H1 (cell line): ENCODE results near the gene VSIG10. TPM values are rescaled to one million over a fixed set of nuclear protein-coding genes. Genes with fewer than 3 reads are reported as not detected.

Experiments used
- CTCF ChIA-PET: fragments of 300-600 bp; sonication (Branson Sonifier 250); formaldehyde crosslinking; loops from one replicate; lab custom pipeline; 2021; ENCODE audit not compliant: partially characterized antibody; lab: Charles Lee
- POLR2A ChIA-PET: fragments of 300-600 bp; sonication (Branson Sonifier 250); formaldehyde crosslinking; loops from one replicate; lab custom pipeline; 2021; ENCODE audit warnings: inconsistent platforms; ENCODE audit not compliant: partially characterized antibody; lab: Charles Lee
- DNase-seq, 2 experiments: peaks; one replicate each; pipeline versions ENCODE4 v3.0.0 to v3.0.0-alpha.2; 2010 to 2022; ENCODE audit warnings: low spot score in 2 of 2, low read depth in 1 of 2, mixed read lengths in 1 of 2
- FAIRE-seq: peaks from 2 replicates; lab custom pipeline; 2011; peaks lifted over from hg19 to GRCh38; lab: Jason Lieb, UNC
- H2AFZ ChIP-seq: 2 replicates; pipeline ENCODE4 v1.8.1; 2012; ENCODE audit warnings: low read length, inconsistent platforms
- H2AK5ac ChIP-seq: 2 replicates; pipeline ENCODE4 v1.6.1; 2013; ENCODE audit warnings: low read depth, low read length
- H2BK120ac ChIP-seq: replicated peaks from 2 replicates; pipeline ENCODE3; 2013; ENCODE audit warnings: low read depth, low read length, inconsistent platforms
- H2BK12ac ChIP-seq: 2 replicates; pipeline ENCODE4 v1.6.1; 2013; ENCODE audit warnings: low read depth, low read length
- H2BK15ac ChIP-seq: 2 replicates; pipeline ENCODE4 v1.6.1; 2013; ENCODE audit warnings: low read length
- H2BK20ac ChIP-seq: 2 replicates; pipeline ENCODE4 v1.6.1; 2013; ENCODE audit warnings: low read length
- H2BK5ac ChIP-seq: 2 replicates; pipeline ENCODE4 v1.6.1; 2013; ENCODE audit warnings: low read depth, low read length
- H3K14ac ChIP-seq: 2 replicates; pipeline ENCODE4 v1.6.1; 2013; ENCODE audit warnings: inconsistent platforms; ENCODE audit not compliant: insufficient read length
- H3K18ac ChIP-seq: 2 replicates; pipeline ENCODE4 v1.6.1; 2013; ENCODE audit warnings: low read length; ENCODE audit errors: extremely low read depth
- H3K23ac ChIP-seq: 2 replicates; pipeline ENCODE4 v1.6.1; 2013; ENCODE audit warnings: inconsistent platforms; ENCODE audit not compliant: insufficient read length
- H3K23me2 ChIP-seq: 2 replicates; pipeline ENCODE4 v1.6.1; 2013; ENCODE audit warnings: low read depth, low read length
- H3K27ac ChIP-seq: 2 replicates; pipeline ENCODE4 v1.6.1; 2011; ENCODE audit warnings: low read depth, low read length, inconsistent platforms
- H3K27me3 ChIP-seq, 4 experiments: replicated peaks in 1 of 4; 1 replicate in 1 of 4; 2 replicates in 3 of 4; pipeline versions ENCODE4 v1.6.1 to v1.8.1; 2011 to 2013; ENCODE audit warnings: low read length in 3 of 4, mild to moderate bottlenecking in 3 of 4, inconsistent platforms in 2 of 4, mixed read lengths in 2 of 4, moderate library complexity in 1 of 4; ENCODE audit not compliant: control insufficient read depth in 3 of 4, insufficient read depth in 3 of 4; ENCODE audit errors: extremely low read depth in 1 of 4
- H3K36me3 ChIP-seq, 4 experiments: 2 replicates each; pipeline versions ENCODE4 v1.6.1 to v1.8.1; 2011 to 2013; ENCODE audit warnings: mild to moderate bottlenecking in 4 of 4, low read length in 3 of 4, moderate library complexity in 2 of 4, control low read depth in 1 of 4, inconsistent platforms in 1 of 4; ENCODE audit not compliant: insufficient read depth in 4 of 4, control insufficient read depth in 2 of 4
- H3K4ac ChIP-seq: replicated peaks from 2 replicates; pipeline ENCODE3; 2013; ENCODE audit warnings: low read length, low read depth, mixed read lengths, inconsistent platforms; ENCODE audit not compliant: insufficient read length
- H3K4me1 ChIP-seq, 4 experiments: replicated peaks in 1 of 4; 1 replicate in 1 of 4; 2 replicates in 3 of 4; pipeline versions ENCODE4 v1.6.1 to v1.8.1; 2011 to 2013; ENCODE audit warnings: low read length in 3 of 4, inconsistent platforms in 2 of 4, mixed read lengths in 1 of 4; ENCODE audit not compliant: insufficient read depth in 4 of 4, control insufficient read depth in 3 of 4
- H3K4me2 ChIP-seq, 2 experiments: 2 replicates each; pipeline versions ENCODE4 v1.6.1 to v1.8.1; 2011 to 2013; ENCODE audit warnings: low read depth in 2 of 2, low read length in 2 of 2, control low read depth in 1 of 2, inconsistent platforms in 1 of 2, mild to moderate bottlenecking in 1 of 2; ENCODE audit not compliant: insufficient read depth in 1 of 2
- H3K4me3 ChIP-seq, 4 experiments: fragments of 200-600, 300-600 bp in 1 of 4; sonication (generic), shearing (Covaris generic), sonication (Bioruptor Twin) in 1 of 4; 2 replicates each; pipeline versions ENCODE4 v1.5.1 to v1.8.1; 2011 to 2016; ENCODE audit warnings: low read length in 4 of 4, low read depth in 3 of 4, control low read depth in 2 of 4, inconsistent platforms in 2 of 4, mild to moderate bottlenecking in 2 of 4, mixed read lengths in 1 of 4, moderate library complexity in 1 of 4; ENCODE audit not compliant: insufficient read depth in 2 of 4; ENCODE audit errors: extremely low read depth in 1 of 4
- H3K56ac ChIP-seq: replicated peaks from 2 replicates; pipeline ENCODE3; 2013; ENCODE audit warnings: low read depth, mild to moderate bottlenecking, mixed read lengths, low read length, inconsistent platforms; ENCODE audit not compliant: insufficient read length
- H3K79me1 ChIP-seq: 2 replicates; pipeline ENCODE4 v1.6.1; 2013; ENCODE audit warnings: low read depth, low read length, control low read depth
- H3K79me2 ChIP-seq, 2 experiments: 2 replicates each; pipeline versions ENCODE4 v1.6.1 to v1.8.1; 2012 to 2013; ENCODE audit warnings: low read length in 2 of 2, mild to moderate bottlenecking in 2 of 2, inconsistent platforms in 1 of 2; ENCODE audit not compliant: insufficient read depth in 2 of 2, control insufficient read depth in 1 of 2
- H3K9ac ChIP-seq, 4 experiments: replicated peaks in 1 of 4; 1 replicate in 1 of 4; 2 replicates in 3 of 4; pipeline versions ENCODE4 v1.6.1 to v1.8.1; 2011 to 2013; ENCODE audit warnings: low read depth in 3 of 4, low read length in 3 of 4, control low read depth in 2 of 4, mild to moderate bottlenecking in 2 of 4, moderate library complexity in 2 of 4, inconsistent platforms in 1 of 4; ENCODE audit errors: extremely low read depth in 1 of 4
- H3K9me3 ChIP-seq, 2 experiments: 2 replicates each; pipeline versions ENCODE4 v1.6.1 to v1.8.1; 2012 to 2013; ENCODE audit warnings: mild to moderate bottlenecking in 2 of 2, moderate library complexity in 2 of 2, control low read depth in 1 of 2, inconsistent platforms in 1 of 2, low read depth in 1 of 2, low read length in 1 of 2, mixed read lengths in 1 of 2; ENCODE audit not compliant: insufficient read depth in 2 of 2
- H4K20me1 ChIP-seq, 2 experiments: replicated peaks in 1 of 2; 2 replicates each; pipeline versions ENCODE3 to v1.8.1; 2011 to 2013; ENCODE audit warnings: inconsistent platforms in 2 of 2, low read length in 2 of 2, mild to moderate bottlenecking in 1 of 2; ENCODE audit not compliant: insufficient read depth in 2 of 2, control insufficient read depth in 1 of 2
- H4K5ac ChIP-seq: 2 replicates; pipeline ENCODE4 v1.6.1; 2013; ENCODE audit warnings: low read length, low read depth, mixed read lengths, inconsistent platforms; ENCODE audit not compliant: insufficient read length
- H4K8ac ChIP-seq: 2 replicates; pipeline ENCODE4 v1.8.0; 2013; ENCODE audit warnings: mild to moderate bottlenecking, moderate library complexity, low read length, inconsistent platforms; ENCODE audit not compliant: insufficient read depth; ENCODE audit errors: extremely low read depth
- H4K91ac ChIP-seq: replicated peaks from 2 replicates; pipeline ENCODE3; 2013; ENCODE audit warnings: low read length, mixed read lengths, inconsistent platforms; ENCODE audit not compliant: insufficient read length
- EGR1 ChIP-seq: IDR thresholded peaks from 2 replicates; pipeline ENCODE4 v1.6.1; 2011; ENCODE audit warnings: low read depth, low read length, borderline replicate concordance
- EP300 ChIP-seq, 2 experiments: IDR thresholded peaks; 1 replicate in 1 of 2; 2 replicates in 1 of 2; pipeline ENCODE4 v1.6.1; 2011 to 2012; ENCODE audit warnings: low read depth in 2 of 2, low read length in 2 of 2, mild to moderate bottlenecking in 2 of 2, borderline replicate concordance in 1 of 2, inconsistent platforms in 1 of 2, moderate library complexity in 1 of 2
- HDAC2 ChIP-seq, 2 experiments: fragments of 300-600 bp in 1 of 2; sonication (generic) in 1 of 2; IDR thresholded peaks; 2 replicates each; pipeline ENCODE4 v1.6.1; 2011 to 2012; ENCODE audit warnings: low read depth in 2 of 2, low read length in 2 of 2, mild to moderate bottlenecking in 2 of 2, moderate library complexity in 2 of 2, borderline replicate concordance in 1 of 2, inconsistent platforms in 1 of 2
- POLR2A ChIP-seq, 2 experiments: IDR thresholded peaks; 1 replicate in 1 of 2; 2 replicates in 1 of 2; pipeline ENCODE4 v1.6.1; 2011; ENCODE audit warnings: low read depth in 2 of 2, low read length in 2 of 2, mild to moderate bottlenecking in 2 of 2; ENCODE audit errors: control extremely low read depth in 1 of 2
- POLR2AphosphoS5 ChIP-seq: IDR thresholded peaks from 2 replicates; pipeline ENCODE4 v1.6.1; 2011; ENCODE audit warnings: low read depth, low read length
- SAP30 ChIP-seq: fragments of 300-600 bp; sonication (generic); IDR thresholded peaks from 2 replicates; pipeline ENCODE4 v1.7.1; 2012; ENCODE audit warnings: low read length, moderate library complexity, mild to moderate bottlenecking, inconsistent platforms; ENCODE audit not compliant: insufficient read depth, insufficient replicate concordance
- TAF1 ChIP-seq: IDR thresholded peaks from 2 replicates; pipeline ENCODE4 v1.6.1; 2011; ENCODE audit warnings: mild to moderate bottlenecking, low read depth, low read length
- TAF7 ChIP-seq: optimal IDR thresholded peaks from 2 replicates; pipeline ENCODE3; 2011; ENCODE audit warnings: low read depth, mild to moderate bottlenecking, inconsistent platforms, low read length, moderate library complexity, borderline replicate concordance
- WGBS, 2 experiments: shearing (Covaris generic) in 1 of 2; methylation state at CpG; one replicate each; pipeline versions ENCODE4 v1.1.6 to v1.1.7; 2013 to 2015; ENCODE audit warnings: low lambda C conversion rate in 2 of 2, mixed read lengths in 2 of 2, inconsistent platforms in 1 of 2, low coverage in 1 of 2, missing lambda C conversion rate in 1 of 2; ENCODE audit not compliant: insufficient replicate concordance in 2 of 2, insufficient coverage in 1 of 2, insufficient read length in 1 of 2; ENCODE audit errors: extremely low coverage in 1 of 2, missing lambda C conversion rate in 1 of 2; 5-methylcytosine and 5-hydroxymethylcytosine counted together
- polyA plus RNA-seq, 7 experiments: library from polyadenylated mRNA; depleted of rRNA in 3 of 7; stranded (reverse) in 5 of 7; unstranded in 2 of 7; fragments of >200 nt in 5 of 7; fragments of 200-250 nt in 2 of 7; gene quantifications; 1 replicate in 5 of 7; 2 replicates in 1 of 7; 4 replicates in 1 of 7; pipeline versions ENCODE4 v1.2.1 to v1.2.3, GENCODE V29; 2011 to 2013; ENCODE audit warnings: missing spikeins in 2 of 7, mixed read lengths in 2 of 7
- total RNA-seq: library from RNA; stranded (reverse); fragmentation: NEBNext Ultra II Directional; extraction: Animal tissue kit (Norgen Biotek cat#: 25700); gene quantifications from 2 replicates; pipeline ENCODE4 v1.2.1, GENCODE V29; 2021
- TF ChIP-seq, protein P1 (sequence below): IDR thresholded peaks from 2 replicates; pipeline ENCODE4 v1.6.1; 2012; ENCODE audit warnings: inconsistent platforms

Gene VSIG10
- total and polyA plus RNA-seq, 2 of the 8 experiments (the other 6 are each of a cell fraction or from before 2014, with no cell fraction given) = 34.4 to 93.6 TPM

DNA sequence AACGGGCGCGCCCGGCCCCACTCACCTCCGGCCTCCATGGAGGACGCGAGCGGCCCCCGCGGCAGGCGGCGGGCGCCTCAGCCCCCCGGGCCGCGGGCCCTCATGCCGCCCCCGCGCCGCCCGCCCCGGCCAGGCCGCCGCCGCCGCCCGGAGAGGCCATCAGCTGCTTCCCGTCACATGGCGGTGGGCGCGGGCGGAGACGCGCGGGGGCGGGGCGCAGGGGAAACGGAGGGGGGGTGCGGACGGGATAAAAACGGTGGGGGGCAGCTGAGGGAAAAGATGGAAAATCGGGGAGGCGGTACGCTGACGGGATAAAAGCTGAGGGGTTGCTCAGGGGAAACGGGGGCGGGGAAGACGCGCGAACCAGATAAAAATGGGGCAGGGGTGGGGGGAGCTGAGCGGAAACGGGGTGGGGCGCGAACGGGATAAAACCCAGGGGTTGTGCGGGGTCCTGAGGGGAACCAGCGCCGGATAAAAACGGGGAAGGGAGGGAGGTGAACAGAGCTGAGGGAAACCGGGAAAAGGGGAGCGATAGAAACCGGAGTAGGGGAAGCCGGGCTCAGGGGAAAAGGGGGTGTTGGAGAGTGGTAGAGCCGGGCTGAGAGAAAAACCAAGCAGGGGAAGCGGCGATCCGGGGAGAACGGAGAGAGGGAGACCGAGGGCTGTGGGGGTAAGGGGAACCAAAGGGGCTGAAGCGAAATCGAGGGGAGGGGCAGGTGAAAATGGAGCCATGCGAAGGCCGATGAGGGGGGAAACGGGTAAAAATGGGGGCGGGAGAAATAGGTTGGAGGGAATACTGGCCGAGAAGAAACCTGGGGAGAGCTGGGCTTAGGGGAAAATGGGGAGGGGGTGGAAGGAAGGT is 42.6 kb downstream of the VSIG10 start, which contains the start of gene WSB2:
Gene WSB2 (minus strand): TSS at position 169 of the 862 bp plus-strand sequence. CDS start 131 bp downstream, at position 38.
- H3K18ac ChIP-seq = peak within 1 kb of the TSS; percentile 97
- peak within 1 kb of the TSS; percentile 87 to 93 (median 91) for H3K4me3 ChIP-seq
- peaks cover 8% of the 10 kb centered on the region for H3K79me1 ChIP-seq
- CTCF ChIA-PET = interaction anchor here (0.6 to 0.7 kb wide), 2 partner anchors 202 to 1261 kb away, joined by 3 read pairs; no protein-coding TSS in a partner anchor
- peak within 1 kb of the TSS; percentile 84 to 93 (median 85) for H3K9ac ChIP-seq
- DNase-seq (peak in 1 of 2 experiments; percentile 70), FAIRE-seq (no peak)
- WGBS, 2 experiments = 0% methylated on average over 4 of the region's 76 CpGs; no CpG with 5 or more reads in 1 of the 2 experiments
- H3K23me2 ChIP-seq = peaks cover 7% of the 10 kb centered on the region; the same call in 1 of the 2 replicates
- H3K9me3 ChIP-seq = no peaks in the 10 kb centered on the region
- H3K27me3 ChIP-seq = no peaks in the 10 kb centered on the region
- H3K4me2 ChIP-seq = peak within 1 kb of the TSS; percentile 85 to 98
- H3K4ac ChIP-seq = peak within 1 kb of the TSS; percentile 94
- 0 out of 2 replicates have a peak within 1 kb of the TSS, but pooled peaks have one; percentile 72 for H2BK15ac ChIP-seq
- peaks cover 0 to 34% of the 10 kb centered on the region in 2 experiments; a peak in 2 of 4 replicates for H3K79me2 ChIP-seq
- H2BK20ac ChIP-seq = peak within 1 kb of the TSS; percentile 48; the same call in 1 of the 2 replicates
- peaks cover 0 to 2% of the 10 kb centered on the region in 2 experiments for H4K20me1 ChIP-seq
- H3K27ac ChIP-seq = peak within 1 kb of the TSS; percentile 85
- peak within 1 kb of the TSS; percentile 97 for H2BK5ac ChIP-seq
- no peak within 1 kb of the TSS for H3K14ac ChIP-seq
- H3K4me1 ChIP-seq = peaks cover 3 to 10% (median 7%) of the 10 kb centered on the region in 4 experiments; a peak in 6 of 7 replicates
- H3K23ac ChIP-seq = no peak within 1 kb of the TSS
- H4K91ac ChIP-seq = peak within 1 kb of the TSS; percentile 97
- no peak within 1 kb of the TSS; the same call in 1 of the 2 replicates for H2AK5ac ChIP-seq
- peak within 1 kb of the TSS; percentile 66 for H4K8ac ChIP-seq
- POLR2A ChIA-PET = interaction anchor here (0.6 to 12.8 kb wide), 15 partner anchors 10 to 185 kb away, joined by 3 to 106 read pairs (median 5); partner anchors contain the start of genes PEBP1, RFC5 and VSIG10
- H2BK12ac ChIP-seq = peak within 1 kb of the TSS; percentile 39; the same call in 1 of the 2 replicates
- H3K36me3 ChIP-seq = peaks cover 0 to 13% (median 2%) of the 10 kb centered on the region in 4 experiments; a peak in 2 of 8 replicates
- peak within 1 kb of the TSS; percentile 98 for H3K56ac ChIP-seq
- H2AFZ ChIP-seq = no peak within 1 kb of the TSS
- peak within 1 kb of the TSS; percentile 49 for H2BK120ac ChIP-seq
- H4K5ac ChIP-seq = peak within 1 kb of the TSS; percentile 87
- TF ChIP-seq SAP30 (peak; percentile 33), TAF7 (peak; percentile 66), POLR2A (IDR thresholded peaks at IDR 0.05; ENCODE audit: control extremely low read depth in 1 of 2, low read depth in 2 of 2, low read length in 2 of 2) (peak in 1 of 2 experiments; percentile 5; a peak in 1 of 3 replicates), EGR1 (peak; percentile 74), TAF1 (0 out of 2 replicates have a peak, but pooled peaks have one; percentile 44), EP300 (IDR thresholded peaks at IDR 0.05; ENCODE audit: borderline replicate concordance in 1 of 2, low read depth in 2 of 2, low read length in 2 of 2) (no peak), POLR2AphosphoS5 (peak; percentile 15; the same call in 1 of the 2 replicates), HDAC2 (IDR thresholded peaks at IDR 0.05; ENCODE audit: borderline replicate concordance in 1 of 2, low read depth in 2 of 2, low read length in 2 of 2) (no peak)
- TF ChIP-seq, protein P1, sequence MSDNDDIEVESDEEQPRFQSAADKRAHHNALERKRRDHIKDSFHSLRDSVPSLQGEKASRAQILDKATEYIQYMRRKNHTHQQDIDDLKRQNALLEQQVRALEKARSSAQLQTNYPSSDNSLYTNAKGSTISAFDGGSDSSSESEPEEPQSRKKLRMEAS = peak; percentile 43; the same call in 1 of the 2 replicates
